G401.6 (cell line): Measurements from ENCODE around the gene F11.
"Not testable (repeated sequence)": the region's sequence is repeated elsewhere in the genome, so short reads cannot be mapped to it uniquely, and the experiment has no call there.

Experiments used
- FAIRE-seq: peaks from 2 replicates; lab custom pipeline; 2012; peaks lifted over from hg19 to GRCh38; lab: Jason Lieb, UNC

Gene F11

GRCh38 chr4:186300659-186301390 lies 34.8 kb downstream of the F11 start:
- no peak for FAIRE-seq

- no peak for FAIRE-seq
Observed at GRCh38 chr4:186304216-186304615, 38.2 kb downstream of the F11 start.

DNA sequence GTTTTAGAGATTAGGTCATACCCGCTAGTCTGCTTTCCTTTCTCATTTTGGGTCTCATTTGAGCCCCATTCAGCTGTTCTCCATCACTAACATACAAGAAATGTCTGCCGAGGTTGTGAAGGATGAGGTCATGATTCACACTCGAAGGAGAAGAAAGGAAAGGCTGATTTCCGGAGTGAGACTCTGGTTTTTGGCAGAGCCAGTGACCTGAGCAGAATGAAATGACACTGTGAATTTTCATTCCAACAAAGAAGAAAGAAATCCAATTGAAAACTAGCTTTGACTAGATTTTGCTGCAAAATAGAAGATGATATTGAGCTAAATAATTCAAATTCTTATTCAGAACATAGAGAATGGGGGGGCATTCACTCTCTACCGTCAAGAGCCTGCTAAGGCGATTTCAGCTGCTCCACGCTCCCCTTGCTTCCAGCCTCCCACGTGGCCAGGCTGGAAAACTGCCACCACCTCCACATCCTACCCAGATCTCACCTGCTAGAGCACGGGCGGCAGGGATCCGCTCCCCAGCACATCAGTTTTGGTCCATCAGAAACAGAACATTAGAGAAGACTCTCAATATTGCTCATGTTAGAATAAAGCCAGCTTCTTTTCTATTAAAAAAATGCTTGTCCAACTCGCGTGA lies 39.0 kb downstream of the F11 start:
- FAIRE-seq = no peak

- no peak for FAIRE-seq
Observed at GRCh38 chr4:186307497-186307896, 41.5 kb downstream of the F11 start.

GRCh38 chr4:186307916-186308315 lies 41.9 kb downstream of the F11 start:
- no peak for FAIRE-seq

DNA sequence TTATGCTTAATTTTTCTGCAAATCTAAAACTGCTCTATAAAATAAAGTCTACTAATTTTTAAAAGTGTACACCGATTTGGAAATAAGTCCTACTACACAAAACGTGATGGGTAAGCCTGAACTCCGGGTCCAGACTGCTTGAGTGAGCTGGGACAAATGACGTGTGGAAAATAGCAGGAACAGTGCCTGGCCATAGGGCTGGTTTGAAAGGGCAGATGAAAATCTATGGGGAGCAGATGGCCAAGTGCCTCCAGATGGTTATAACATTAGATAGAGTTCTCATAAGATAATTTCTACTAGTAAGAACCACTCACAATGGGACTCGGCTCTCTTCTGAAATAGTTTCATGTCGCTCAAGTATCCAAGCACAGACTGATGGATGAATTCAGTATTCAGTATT lies 52.5 kb downstream of the F11 start:
- no peak for FAIRE-seq

DNA sequence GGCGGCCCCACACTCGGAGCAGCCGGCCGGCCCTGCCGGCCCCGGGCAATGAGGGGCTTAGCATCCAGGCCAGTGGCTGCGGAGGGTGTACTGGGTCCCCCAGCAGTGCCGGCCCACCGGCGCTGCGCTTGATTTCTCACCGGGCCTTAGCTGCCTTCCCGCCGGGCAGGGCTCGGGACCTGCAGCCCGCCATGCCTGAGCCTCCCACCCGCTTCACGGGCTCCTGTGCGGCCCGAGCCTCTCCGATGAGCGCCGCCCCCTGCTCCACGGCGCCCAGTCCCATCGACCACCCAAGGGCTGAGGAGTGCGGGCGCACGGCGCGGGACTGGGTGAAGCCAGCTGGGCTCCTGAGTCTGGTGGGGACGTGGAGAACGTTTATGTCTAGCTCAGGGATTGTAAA lies 58.7 kb downstream of the F11 start:
- not testable (repeated sequence) for FAIRE-seq

DNA sequence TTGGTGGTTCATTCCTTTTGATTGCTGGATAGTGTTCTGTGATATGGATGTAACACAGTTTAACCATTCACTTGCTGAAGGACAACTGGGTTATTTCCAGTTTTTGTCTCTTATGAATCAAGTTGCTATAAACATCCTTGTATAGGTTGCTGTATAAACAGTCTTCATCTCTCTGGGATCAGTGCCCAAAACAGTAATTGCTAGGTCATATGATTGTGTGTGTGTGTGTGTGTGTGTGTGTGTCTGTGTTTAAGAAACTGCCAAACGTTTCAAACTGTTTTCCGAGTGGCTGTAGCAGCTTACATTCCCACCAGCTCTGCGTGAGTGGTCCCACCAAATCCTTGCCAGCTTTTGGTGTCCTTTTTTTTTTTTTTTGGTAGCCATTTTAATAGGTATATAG lies 60.4 kb downstream of the F11 start:
- no peak for FAIRE-seq

- no peak for FAIRE-seq
Observed at GRCh38 chr4:186329372-186329771, 63.4 kb downstream of the F11 start.

GRCh38 chr4:186330368-186330767 lies 64.4 kb downstream of the F11 start:
- no peak for FAIRE-seq

DNA sequence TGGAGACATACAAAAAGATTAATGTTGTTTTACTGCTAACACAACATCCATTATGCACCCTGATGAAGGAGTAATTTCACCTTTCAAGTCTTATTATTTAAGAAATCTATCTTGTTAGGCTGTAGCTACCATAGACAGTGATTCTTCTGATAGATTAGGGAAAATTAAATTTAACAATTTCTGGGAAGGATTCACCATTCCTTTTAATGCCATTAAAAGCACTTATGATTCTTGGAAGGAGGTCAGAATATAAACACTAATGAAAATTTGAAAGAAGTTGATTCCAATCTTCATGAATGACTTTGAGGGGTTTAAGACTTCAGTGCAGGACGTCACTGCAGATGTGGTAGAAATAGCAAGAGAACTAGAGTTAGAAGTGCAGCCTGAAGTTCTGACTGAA lies 69.8 kb downstream of the F11 start:
- FAIRE-seq = no peak
